H1 (cell line): Measurements from ENCODE around the gene MMP20. TPM values are rescaled to one million over a fixed set of nuclear protein-coding genes. Genes with fewer than 3 reads are reported as not detected.
A peak's percentile ranks its signal among the peaks of the same experiment; 100 is the strongest.

Experiments used
- CTCF ChIA-PET: fragments of 300-600 bp; sonication (Branson Sonifier 250); formaldehyde crosslinking; loops from one replicate; lab custom pipeline; 2021; ENCODE audit not compliant: partially characterized antibody; lab: Charles Lee
- POLR2A ChIA-PET: fragments of 300-600 bp; sonication (Branson Sonifier 250); formaldehyde crosslinking; loops from one replicate; lab custom pipeline; 2021; ENCODE audit warnings: inconsistent platforms; ENCODE audit not compliant: partially characterized antibody; lab: Charles Lee
- DNase-seq, 2 experiments: peaks; one replicate each; pipeline versions ENCODE4 v3.0.0 to v3.0.0-alpha.2; 2010 to 2022; ENCODE audit warnings: low spot score in 2 of 2, low read depth in 1 of 2, mixed read lengths in 1 of 2
- FAIRE-seq: peaks from 2 replicates; lab custom pipeline; 2011; peaks lifted over from hg19 to GRCh38; lab: Jason Lieb, UNC
- H2AFZ ChIP-seq: 2 replicates; pipeline ENCODE4 v1.8.1; 2012; ENCODE audit warnings: low read length, inconsistent platforms
- H2AK5ac ChIP-seq: 2 replicates; pipeline ENCODE4 v1.6.1; 2013; ENCODE audit warnings: low read depth, low read length
- H2BK120ac ChIP-seq: replicated peaks from 2 replicates; pipeline ENCODE3; 2013; ENCODE audit warnings: low read depth, low read length, inconsistent platforms
- H2BK12ac ChIP-seq: 2 replicates; pipeline ENCODE4 v1.6.1; 2013; ENCODE audit warnings: low read depth, low read length
- H2BK15ac ChIP-seq: 2 replicates; pipeline ENCODE4 v1.6.1; 2013; ENCODE audit warnings: low read length
- H2BK20ac ChIP-seq: 2 replicates; pipeline ENCODE4 v1.6.1; 2013; ENCODE audit warnings: low read length
- H2BK5ac ChIP-seq: 2 replicates; pipeline ENCODE4 v1.6.1; 2013; ENCODE audit warnings: low read depth, low read length
- H3K14ac ChIP-seq: 2 replicates; pipeline ENCODE4 v1.6.1; 2013; ENCODE audit warnings: inconsistent platforms; ENCODE audit not compliant: insufficient read length
- H3K18ac ChIP-seq: 2 replicates; pipeline ENCODE4 v1.6.1; 2013; ENCODE audit warnings: low read length; ENCODE audit errors: extremely low read depth
- H3K23ac ChIP-seq: 2 replicates; pipeline ENCODE4 v1.6.1; 2013; ENCODE audit warnings: inconsistent platforms; ENCODE audit not compliant: insufficient read length
- H3K23me2 ChIP-seq: 2 replicates; pipeline ENCODE4 v1.6.1; 2013; ENCODE audit warnings: low read depth, low read length
- H3K27ac ChIP-seq: 2 replicates; pipeline ENCODE4 v1.6.1; 2011; ENCODE audit warnings: low read depth, low read length, inconsistent platforms
- H3K27me3 ChIP-seq, 4 experiments: replicated peaks in 1 of 4; 1 replicate in 1 of 4; 2 replicates in 3 of 4; pipeline versions ENCODE4 v1.6.1 to v1.8.1; 2011 to 2013; ENCODE audit warnings: low read length in 3 of 4, mild to moderate bottlenecking in 3 of 4, inconsistent platforms in 2 of 4, mixed read lengths in 2 of 4, moderate library complexity in 1 of 4; ENCODE audit not compliant: control insufficient read depth in 3 of 4, insufficient read depth in 3 of 4; ENCODE audit errors: extremely low read depth in 1 of 4
- H3K36me3 ChIP-seq, 4 experiments: 2 replicates each; pipeline versions ENCODE4 v1.6.1 to v1.8.1; 2011 to 2013; ENCODE audit warnings: mild to moderate bottlenecking in 4 of 4, low read length in 3 of 4, moderate library complexity in 2 of 4, control low read depth in 1 of 4, inconsistent platforms in 1 of 4; ENCODE audit not compliant: insufficient read depth in 4 of 4, control insufficient read depth in 2 of 4
- H3K4ac ChIP-seq: replicated peaks from 2 replicates; pipeline ENCODE3; 2013; ENCODE audit warnings: low read length, low read depth, mixed read lengths, inconsistent platforms; ENCODE audit not compliant: insufficient read length
- H3K4me1 ChIP-seq, 4 experiments: replicated peaks in 1 of 4; 1 replicate in 1 of 4; 2 replicates in 3 of 4; pipeline versions ENCODE4 v1.6.1 to v1.8.1; 2011 to 2013; ENCODE audit warnings: low read length in 3 of 4, inconsistent platforms in 2 of 4, mixed read lengths in 1 of 4; ENCODE audit not compliant: insufficient read depth in 4 of 4, control insufficient read depth in 3 of 4
- H3K4me2 ChIP-seq, 2 experiments: 2 replicates each; pipeline versions ENCODE4 v1.6.1 to v1.8.1; 2011 to 2013; ENCODE audit warnings: low read depth in 2 of 2, low read length in 2 of 2, control low read depth in 1 of 2, inconsistent platforms in 1 of 2, mild to moderate bottlenecking in 1 of 2; ENCODE audit not compliant: insufficient read depth in 1 of 2
- H3K4me3 ChIP-seq, 4 experiments: fragments of 200-600, 300-600 bp in 1 of 4; sonication (generic), shearing (Covaris generic), sonication (Bioruptor Twin) in 1 of 4; 2 replicates each; pipeline versions ENCODE4 v1.5.1 to v1.8.1; 2011 to 2016; ENCODE audit warnings: low read length in 4 of 4, low read depth in 3 of 4, control low read depth in 2 of 4, inconsistent platforms in 2 of 4, mild to moderate bottlenecking in 2 of 4, mixed read lengths in 1 of 4, moderate library complexity in 1 of 4; ENCODE audit not compliant: insufficient read depth in 2 of 4; ENCODE audit errors: extremely low read depth in 1 of 4
- H3K56ac ChIP-seq: replicated peaks from 2 replicates; pipeline ENCODE3; 2013; ENCODE audit warnings: low read depth, mild to moderate bottlenecking, mixed read lengths, low read length, inconsistent platforms; ENCODE audit not compliant: insufficient read length
- H3K79me1 ChIP-seq: 2 replicates; pipeline ENCODE4 v1.6.1; 2013; ENCODE audit warnings: low read depth, low read length, control low read depth
- H3K79me2 ChIP-seq, 2 experiments: 2 replicates each; pipeline versions ENCODE4 v1.6.1 to v1.8.1; 2012 to 2013; ENCODE audit warnings: low read length in 2 of 2, mild to moderate bottlenecking in 2 of 2, inconsistent platforms in 1 of 2; ENCODE audit not compliant: insufficient read depth in 2 of 2, control insufficient read depth in 1 of 2
- H3K9ac ChIP-seq, 4 experiments: replicated peaks in 1 of 4; 1 replicate in 1 of 4; 2 replicates in 3 of 4; pipeline versions ENCODE4 v1.6.1 to v1.8.1; 2011 to 2013; ENCODE audit warnings: low read depth in 3 of 4, low read length in 3 of 4, control low read depth in 2 of 4, mild to moderate bottlenecking in 2 of 4, moderate library complexity in 2 of 4, inconsistent platforms in 1 of 4; ENCODE audit errors: extremely low read depth in 1 of 4
- H3K9me3 ChIP-seq, 2 experiments: 2 replicates each; pipeline versions ENCODE4 v1.6.1 to v1.8.1; 2012 to 2013; ENCODE audit warnings: mild to moderate bottlenecking in 2 of 2, moderate library complexity in 2 of 2, control low read depth in 1 of 2, inconsistent platforms in 1 of 2, low read depth in 1 of 2, low read length in 1 of 2, mixed read lengths in 1 of 2; ENCODE audit not compliant: insufficient read depth in 2 of 2
- H4K20me1 ChIP-seq, 2 experiments: replicated peaks in 1 of 2; 2 replicates each; pipeline versions ENCODE3 to v1.8.1; 2011 to 2013; ENCODE audit warnings: inconsistent platforms in 2 of 2, low read length in 2 of 2, mild to moderate bottlenecking in 1 of 2; ENCODE audit not compliant: insufficient read depth in 2 of 2, control insufficient read depth in 1 of 2
- H4K5ac ChIP-seq: 2 replicates; pipeline ENCODE4 v1.6.1; 2013; ENCODE audit warnings: low read length, low read depth, mixed read lengths, inconsistent platforms; ENCODE audit not compliant: insufficient read length
- H4K8ac ChIP-seq: 2 replicates; pipeline ENCODE4 v1.8.0; 2013; ENCODE audit warnings: mild to moderate bottlenecking, moderate library complexity, low read length, inconsistent platforms; ENCODE audit not compliant: insufficient read depth; ENCODE audit errors: extremely low read depth
- H4K91ac ChIP-seq: replicated peaks from 2 replicates; pipeline ENCODE3; 2013; ENCODE audit warnings: low read length, mixed read lengths, inconsistent platforms; ENCODE audit not compliant: insufficient read length
- JUN ChIP-seq: IDR thresholded peaks from 2 replicates; pipeline ENCODE4 v1.6.1; 2011; ENCODE audit warnings: low read depth, mild to moderate bottlenecking, improper control_type of control experiment, low read length
- RAD21 ChIP-seq, 2 experiments: IDR thresholded peaks in 1 of 2; conservative IDR thresholded peaks in 1 of 2; 2 replicates each; pipeline ENCODE4 v1.6.1; 2011; ENCODE audit warnings: low read depth in 2 of 2, low read length in 2 of 2, improper control_type of control experiment in 1 of 2, inconsistent platforms in 1 of 2, mild to moderate bottlenecking in 1 of 2, moderate library complexity in 1 of 2
- YY1 ChIP-seq: IDR thresholded peaks from 2 replicates; pipeline ENCODE4 v1.6.1; 2011; ENCODE audit warnings: low read depth, mild to moderate bottlenecking, low read length
- WGBS, 2 experiments: shearing (Covaris generic) in 1 of 2; methylation state at CpG; one replicate each; pipeline versions ENCODE4 v1.1.6 to v1.1.7; 2013 to 2015; ENCODE audit warnings: low lambda C conversion rate in 2 of 2, mixed read lengths in 2 of 2, inconsistent platforms in 1 of 2, low coverage in 1 of 2, missing lambda C conversion rate in 1 of 2; ENCODE audit not compliant: insufficient replicate concordance in 2 of 2, insufficient coverage in 1 of 2, insufficient read length in 1 of 2; ENCODE audit errors: extremely low coverage in 1 of 2, missing lambda C conversion rate in 1 of 2; 5-methylcytosine and 5-hydroxymethylcytosine counted together
- polyA plus RNA-seq, 7 experiments: library from polyadenylated mRNA; depleted of rRNA in 3 of 7; stranded (reverse) in 5 of 7; unstranded in 2 of 7; fragments of >200 nt in 5 of 7; fragments of 200-250 nt in 2 of 7; gene quantifications; 1 replicate in 5 of 7; 2 replicates in 1 of 7; 4 replicates in 1 of 7; pipeline versions ENCODE4 v1.2.1 to v1.2.3, GENCODE V29; 2011 to 2013; ENCODE audit warnings: missing spikeins in 2 of 7, mixed read lengths in 2 of 7
- total RNA-seq: library from RNA; stranded (reverse); fragmentation: NEBNext Ultra II Directional; extraction: Animal tissue kit (Norgen Biotek cat#: 25700); gene quantifications from 2 replicates; pipeline ENCODE4 v1.2.1, GENCODE V29; 2021

Gene MMP20
- total and polyA plus RNA-seq, 2 of the 8 experiments (the other 6 are each of a cell fraction or from before 2014, with no cell fraction given), result not detected

DNA sequence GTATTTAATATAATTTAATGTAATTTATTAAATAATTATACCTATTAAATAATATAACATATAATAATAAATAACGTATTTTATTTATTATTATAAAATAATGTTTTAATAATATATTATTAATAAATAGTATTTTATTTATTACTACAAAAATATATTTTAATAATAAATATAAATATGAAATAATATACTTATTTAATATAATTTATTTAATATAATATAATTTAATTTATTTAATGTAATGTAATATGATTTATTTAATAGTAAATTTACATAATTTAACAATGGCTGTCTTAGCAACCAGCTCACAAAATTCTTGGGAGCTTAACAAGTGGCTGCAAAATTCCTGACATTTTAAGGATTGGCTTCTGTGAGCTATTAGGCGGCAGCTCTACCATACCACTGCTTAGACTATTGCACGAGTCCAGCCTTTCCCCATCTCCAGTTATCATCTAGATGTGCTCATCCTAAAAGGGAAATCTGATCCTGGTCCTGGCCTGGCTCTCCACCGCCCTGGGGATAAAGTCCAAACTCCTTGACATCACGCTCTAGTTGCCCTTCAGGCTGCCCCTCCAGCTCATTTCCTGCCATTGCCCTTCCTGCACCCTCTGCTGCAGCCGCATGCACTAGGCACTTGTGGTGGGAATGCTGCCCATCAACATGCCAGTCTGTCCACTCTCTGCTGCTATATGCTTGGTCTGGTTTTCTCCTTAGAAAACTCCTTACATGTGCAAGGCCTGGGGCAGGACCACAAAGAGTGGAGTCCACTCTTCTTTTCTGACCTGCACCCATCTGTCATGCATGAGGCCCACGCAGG is 9.8 kb downstream of the MMP20 start:
- no peaks in the 10 kb centered on the region for H3K79me2 ChIP-seq
- WGBS, 2 experiments, result 91% methylated on average over 7 of the region's 7 CpGs; no CpG with 5 or more reads in 1 of the 2 experiments
- DNase-seq, result no peak

More for the DNA sequence above, 9.8 kb downstream of the MMP20 start:
- Histone ChIP-seq H3K27ac (no peak overlapping the region), H2BK12ac (no peak overlapping the region; the same call in 1 of the 2 replicates), H3K4me3 (no peak overlapping the region), H3K9me3 (no peaks in the 10 kb centered on the region), H3K79me1 (no peaks in the 10 kb centered on the region), H4K8ac (no peak overlapping the region), H2BK20ac (0 out of 2 replicates have a peak overlapping the region, but pooled peaks have one; percentile 1), H2AFZ (no peak overlapping the region), H2BK5ac (no peak overlapping the region), H3K36me3 (no peaks in the 10 kb centered on the region), H2BK120ac (no peak overlapping the region), H3K27me3 (no peaks in the 10 kb centered on the region), H3K4ac (no peak overlapping the region), H3K23me2 (no peaks in the 10 kb centered on the region), H3K18ac (peak overlapping the region; percentile 12; the same call in 1 of the 2 replicates), H3K4me2 (no peak overlapping the region), H3K4me1 (peaks cover 4 to 18% (median 12%) of the 10 kb centered on the region in 4 experiments), H4K91ac (peak overlapping the region; percentile 34), H3K9ac (no peak overlapping the region), H4K5ac (no peak overlapping the region), H3K23ac (no peak overlapping the region), H3K56ac (no peak overlapping the region), H4K20me1 (no peaks in the 10 kb centered on the region), H2BK15ac (no peak overlapping the region), H3K14ac (no peak overlapping the region), H2AK5ac (no peak overlapping the region; the same call in 1 of the 2 replicates)
- POLR2A ChIA-PET, result no interaction called here
- CTCF ChIA-PET, result interaction anchor here (0.6 to 6.2 kb wide), 12 partner anchors 7 to 305 kb away, joined by 3 to 54 read pairs (median 4); no protein-coding TSS in a partner anchor
- TF ChIP-seq JUN (no peak), RAD21 (IDR thresholded peaks at IDR 0.05 in 1 of 2, conservative IDR thresholded peaks at IDR 0.05 in 1 of 2; ENCODE audit: low read depth in 2 of 2, low read length in 2 of 2) (no peak), YY1 (no peak)
- FAIRE-seq, result no peak
